ENCODE results near the gene EZR. TPM values are rescaled to one million over a fixed set of nuclear protein-coding genes. Genes with fewer than 3 reads are reported as not detected.

Gene EZR
- total RNA-seq, 1 donor from 2014 or later, result 264 TPM

GRCh38 chr6:158770533-158771330, 48.4 kb downstream of the EZR start:
- TF ChIP-seq CTCF (conservative IDR thresholded peaks at IDR 0.05; ENCODE audit: low read depth, low read length), result no peak
- DNase-seq (ENCODE audit: low read depth), result no peak
- H3K4me3 ChIP-seq (ENCODE audit: low read depth, low read length), result no peak overlapping the region

GRCh38 chr6:158769771-158770432, 49.3 kb downstream of the EZR start:
- TF ChIP-seq CTCF (conservative IDR thresholded peaks at IDR 0.05; ENCODE audit: low read depth, low read length), result no peak
- no peak overlapping the region for H3K4me3 ChIP-seq (ENCODE audit: low read depth, low read length)
- DNase-seq (ENCODE audit: low read depth), result no peak

- no peak for TF ChIP-seq CTCF (conservative IDR thresholded peaks at IDR 0.05; ENCODE audit: low read depth, low read length)
- DNase-seq (ENCODE audit: low read depth), result no peak
- no peak overlapping the region for H3K4me3 ChIP-seq (ENCODE audit: low read depth, low read length)
Observed at GRCh38 chr6:158769234-158769770, 49.9 kb downstream of the EZR start.

- DNase-seq (ENCODE audit: low read depth), result no peak
- no peak for TF ChIP-seq CTCF (conservative IDR thresholded peaks at IDR 0.05; ENCODE audit: low read depth, low read length)
- no peak overlapping the region for H3K4me3 ChIP-seq (ENCODE audit: low read depth, low read length)
Observed at GRCh38 chr6:158768436-158768835, 50.7 kb downstream of the EZR start.

GRCh38 chr6:158767709-158768108, 51.5 kb downstream of the EZR start:
- DNase-seq (ENCODE audit: low read depth), result no peak

More at GRCh38 chr6:158767709-158768108, 51.5 kb downstream of the EZR start:
- H3K4me3 ChIP-seq (ENCODE audit: low read depth, low read length), result no peak overlapping the region
- no peak for TF ChIP-seq CTCF (conservative IDR thresholded peaks at IDR 0.05; ENCODE audit: low read depth, low read length)
